ENCODE data around the gene CBARP.

CBARP gene

DNA sequence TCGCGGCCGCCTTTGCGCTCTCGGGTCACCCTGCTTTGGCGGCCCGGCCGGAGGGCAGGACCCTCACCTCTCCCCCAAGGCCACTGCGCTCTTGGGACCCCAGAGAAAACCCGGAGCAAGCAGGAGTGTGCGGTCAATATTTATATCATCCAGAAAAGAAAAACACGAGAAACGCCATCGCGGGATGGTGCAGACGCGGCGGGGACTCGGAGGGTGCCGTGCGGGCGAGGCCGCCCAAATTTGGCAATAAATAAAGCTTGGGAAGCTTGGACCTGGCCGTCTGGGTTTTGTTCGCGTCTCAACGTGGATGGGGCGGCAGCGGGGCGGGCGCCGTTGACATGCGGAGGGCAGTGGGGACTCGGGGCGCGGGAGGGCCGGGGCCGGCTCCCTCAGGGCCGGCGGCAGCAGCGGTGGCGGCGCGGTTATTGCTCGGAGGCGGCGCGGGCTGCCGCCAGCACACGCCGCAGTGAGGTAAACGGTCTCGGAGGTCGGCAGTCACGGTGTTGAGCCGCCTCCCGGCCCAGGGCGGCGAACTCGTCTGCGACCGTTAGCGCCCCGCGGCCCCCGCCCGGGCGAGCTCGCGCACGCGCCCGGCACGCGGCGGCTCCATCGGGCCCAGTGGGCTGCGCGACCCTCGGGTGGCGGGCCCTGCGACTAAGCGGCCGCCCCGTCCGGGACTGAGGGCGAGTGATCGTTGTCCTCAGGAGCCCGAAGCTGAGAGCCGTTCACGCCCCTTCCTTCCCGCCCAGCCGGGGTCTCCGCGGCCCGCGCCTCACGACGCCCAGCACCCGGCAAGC lies 9.4 kb downstream of the CBARP start:
- Histone ChIP-seq H3K36me3 (peaks cover 58% of the 10 kb centered on the region), H3K9me3 (no peaks in the 10 kb centered on the region), H3K9ac (no peak overlapping the region), H3K4me2 (no peak overlapping the region), H3K4me1 (peaks cover 8% of the 10 kb centered on the region; the same call in 1 of the 2 replicates), H3K27me3 (no peaks in the 10 kb centered on the region), H4K20me1 (peaks cover 52% of the 10 kb centered on the region), H3K4me3 (no peak overlapping the region), H3K27ac (no peak overlapping the region)
- TF ChIP-seq Cebpa-rat (IDR thresholded peaks at IDR 0.05) = no peak

DNA sequence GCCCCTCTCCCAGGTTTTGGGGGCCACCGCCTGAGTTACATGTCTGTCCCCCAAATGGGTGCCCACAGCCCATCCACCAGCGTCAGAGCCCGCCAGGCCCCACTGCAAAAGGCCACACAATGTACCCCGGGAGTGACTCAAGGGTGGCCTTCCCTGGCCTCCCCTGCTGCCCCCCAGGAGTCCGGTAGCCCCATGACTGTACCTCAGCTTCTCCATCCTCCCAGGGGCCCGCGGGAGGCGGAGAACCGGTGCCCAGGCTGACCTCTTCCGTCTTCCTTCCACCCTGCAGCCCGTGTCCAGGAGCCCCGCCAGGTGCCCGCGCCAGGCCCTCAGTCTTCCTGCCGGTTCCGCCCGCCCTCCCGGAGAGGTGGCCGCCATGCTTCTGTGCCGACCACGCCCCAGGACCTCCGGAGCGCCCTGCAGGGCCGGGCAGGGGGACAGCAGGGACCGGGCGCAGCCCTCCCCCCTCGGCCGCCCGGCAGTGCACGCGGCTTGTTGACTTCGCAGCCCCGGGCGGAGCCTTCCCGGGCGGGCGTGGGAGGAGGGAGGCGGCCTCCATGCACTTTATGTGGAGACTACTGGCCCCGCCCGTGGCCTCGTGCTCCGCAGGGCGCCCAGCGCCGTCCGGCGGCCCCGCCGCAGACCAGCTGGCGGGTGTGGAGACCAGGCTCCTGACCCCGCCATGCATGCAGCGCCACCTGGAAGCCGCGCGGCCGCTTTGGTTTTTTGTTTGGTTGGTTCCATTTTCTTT lies 10.3 kb downstream of the CBARP start:
- no peaks in the 10 kb centered on the region for H3K27me3 ChIP-seq
- H3K9ac ChIP-seq = no peak overlapping the region
- no peak overlapping the region for H3K27ac ChIP-seq
- peaks cover 67% of the 10 kb centered on the region for H3K36me3 ChIP-seq
- no peaks in the 10 kb centered on the region for H3K9me3 ChIP-seq
- H4K20me1 ChIP-seq = peaks cover 55% of the 10 kb centered on the region
- no peak overlapping the region for H3K4me2 ChIP-seq
- no peak overlapping the region for H3K4me3 ChIP-seq
- peaks cover 14% of the 10 kb centered on the region for H3K4me1 ChIP-seq
- no peak for TF ChIP-seq Cebpa-rat (IDR thresholded peaks at IDR 0.05)

DNA sequence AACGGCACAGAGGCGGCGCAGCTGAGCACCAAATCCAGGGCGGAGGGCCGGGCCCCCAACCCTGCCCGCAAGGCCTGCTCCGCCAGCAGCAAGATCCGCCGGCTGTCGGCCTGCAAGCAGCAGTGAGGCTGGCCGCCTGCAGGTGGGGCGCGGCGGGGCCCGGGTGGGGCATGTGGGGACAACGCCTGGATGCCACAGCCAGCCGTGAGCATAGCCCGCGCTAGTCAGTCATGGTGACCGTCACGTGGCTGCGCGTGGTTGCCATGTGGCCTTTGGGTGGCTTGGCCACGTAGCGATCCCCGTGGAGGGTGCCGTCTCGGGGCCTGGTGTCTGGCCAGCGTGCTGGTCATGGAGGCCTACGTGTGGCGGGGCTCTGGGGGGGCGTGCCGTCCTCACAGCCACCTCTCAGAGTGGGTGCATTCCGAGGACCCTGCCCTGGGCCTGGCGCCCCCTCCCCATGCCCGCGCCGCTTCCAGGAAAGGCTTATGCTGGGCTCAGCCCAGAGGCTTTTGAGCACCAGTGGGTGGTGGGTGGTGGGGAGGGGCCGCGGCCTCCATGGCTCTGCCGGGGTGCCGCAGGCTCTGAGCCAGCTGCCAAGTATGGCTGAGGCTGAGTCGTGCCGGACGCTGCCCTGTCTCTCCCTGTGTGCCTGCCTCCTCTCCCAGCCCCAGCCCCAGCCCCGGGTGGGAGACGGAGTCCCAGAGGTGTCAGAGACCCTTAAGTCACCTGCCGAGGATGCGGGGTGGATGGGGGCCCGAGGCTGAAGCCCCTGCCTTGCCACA lies 11.1 kb downstream of the CBARP start:
- H3K4me1 ChIP-seq = peaks cover 11% of the 10 kb centered on the region
- TF ChIP-seq Cebpa-rat (IDR thresholded peaks at IDR 0.05) = no peak
- H4K20me1 ChIP-seq = peaks cover 62% of the 10 kb centered on the region
- no peak overlapping the region for H3K9ac ChIP-seq
- H3K36me3 ChIP-seq = peaks cover 74% of the 10 kb centered on the region
- no peaks in the 10 kb centered on the region for H3K9me3 ChIP-seq
- no peak overlapping the region for H3K4me2 ChIP-seq
- no peak overlapping the region for H3K4me3 ChIP-seq
- H3K27me3 ChIP-seq = no peaks in the 10 kb centered on the region
- no peak overlapping the region for H3K27ac ChIP-seq

DNA sequence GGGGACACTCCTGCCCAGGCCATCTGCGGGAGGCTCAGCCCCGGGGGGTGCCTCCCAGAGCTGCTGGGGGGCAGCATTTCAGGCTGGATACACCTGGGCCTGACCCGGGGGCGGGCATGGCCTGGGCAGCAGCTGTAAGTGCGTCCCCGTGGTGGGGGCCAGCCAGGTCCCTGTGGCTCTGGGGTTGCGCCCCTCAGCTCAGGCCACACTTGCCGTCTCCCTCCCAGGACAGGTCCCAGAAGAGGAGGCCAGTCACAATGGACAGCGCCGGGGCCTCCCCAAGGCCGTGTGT lies 11.6 kb downstream of the CBARP start:
- H3K4me2 ChIP-seq = no peak overlapping the region
- no peak overlapping the region for H3K9ac ChIP-seq
- peaks cover 11% of the 10 kb centered on the region for H3K4me1 ChIP-seq
- no peaks in the 10 kb centered on the region for H3K9me3 ChIP-seq
- H3K27me3 ChIP-seq = no peaks in the 10 kb centered on the region
- no peak overlapping the region for H3K27ac ChIP-seq
- no peak for TF ChIP-seq Cebpa-rat (IDR thresholded peaks at IDR 0.05)
- peaks cover 68% of the 10 kb centered on the region for H4K20me1 ChIP-seq
- no peak overlapping the region for H3K4me3 ChIP-seq
- H3K36me3 ChIP-seq = peaks cover 80% of the 10 kb centered on the region

DNA sequence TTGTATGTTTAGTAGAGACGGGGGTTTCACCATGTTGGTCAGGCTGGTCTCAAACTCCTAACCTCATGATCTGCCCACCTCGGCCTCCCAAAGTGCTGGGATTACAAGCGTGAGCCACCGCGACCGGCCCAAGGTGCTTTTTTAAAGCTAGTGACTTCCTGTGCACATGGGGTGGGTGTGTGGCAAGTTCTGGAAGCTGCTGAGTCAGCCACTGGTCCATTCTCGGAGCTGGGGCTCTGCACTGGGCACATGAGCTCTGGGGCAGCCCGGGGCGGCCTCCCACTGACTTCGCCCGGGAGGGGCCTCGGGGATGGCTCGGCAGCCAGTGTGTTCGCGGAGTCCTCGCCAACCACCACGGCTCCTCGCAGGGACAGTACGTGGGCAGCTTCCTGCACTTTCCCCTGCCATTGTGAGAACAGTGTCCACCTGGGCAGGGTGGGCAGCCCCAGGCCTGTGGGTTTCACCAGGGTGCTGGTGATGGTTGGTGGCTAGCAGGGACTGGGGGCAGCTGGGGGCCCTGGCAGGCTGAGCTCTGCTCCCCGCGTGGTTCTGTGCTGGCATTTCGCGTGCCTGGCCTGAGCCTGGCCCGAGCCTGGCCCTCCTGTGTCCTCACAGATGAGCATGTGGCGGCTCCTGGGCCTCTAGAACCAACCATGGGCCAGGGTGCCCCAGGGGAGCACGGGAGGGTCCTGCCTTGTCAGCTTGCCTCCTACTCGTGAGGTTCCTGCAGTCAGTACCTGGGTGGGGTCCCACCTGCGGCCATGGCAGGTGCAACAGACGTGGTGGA lies 12.2 kb downstream of the CBARP start:
- peaks cover 85% of the 10 kb centered on the region for H3K36me3 ChIP-seq

DNA sequence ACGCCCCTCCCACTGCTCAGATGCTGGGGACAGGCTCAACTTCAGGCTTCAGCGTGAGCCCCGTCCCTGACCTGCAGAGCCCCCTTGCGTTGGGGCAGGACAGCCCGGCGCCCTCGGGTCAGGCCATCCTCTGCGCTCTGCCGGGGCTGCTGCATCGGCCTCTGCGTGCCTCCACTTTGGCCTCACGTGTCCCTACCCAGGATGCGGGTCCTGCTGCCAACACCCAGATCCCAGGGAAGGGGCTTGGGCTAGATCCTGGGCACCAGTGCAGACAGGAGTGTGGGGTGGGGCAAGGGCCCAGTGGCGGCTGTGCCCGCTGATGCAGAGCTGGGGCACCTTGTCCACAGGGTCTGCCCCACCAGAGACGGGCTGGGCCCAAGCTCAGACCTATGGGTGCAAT lies 13.0 kb downstream of the CBARP start:
- TF ChIP-seq Cebpa-rat (IDR thresholded peaks at IDR 0.05) = no peak
- Histone ChIP-seq H3K27me3 (no peaks in the 10 kb centered on the region), H4K20me1 (peaks cover 81% of the 10 kb centered on the region), H3K4me1 (peaks cover 11% of the 10 kb centered on the region), H3K4me3 (no peak overlapping the region), H3K36me3 (peaks cover 93% of the 10 kb centered on the region), H3K4me2 (no peak overlapping the region), H3K9ac (peak overlapping the region; percentile 45; the same call in 1 of the 2 replicates), H3K27ac (no peak overlapping the region), H3K9me3 (no peaks in the 10 kb centered on the region)

More for the DNA sequence above, 12.2 kb downstream of the CBARP start:
- no peak overlapping the region for H3K4me3 ChIP-seq
- peaks cover 11% of the 10 kb centered on the region for H3K4me1 ChIP-seq
- H3K27ac ChIP-seq = no peak overlapping the region
- no peak overlapping the region for H3K9ac ChIP-seq
- H3K4me2 ChIP-seq = no peak overlapping the region
- no peaks in the 10 kb centered on the region for H3K9me3 ChIP-seq
- peaks cover 73% of the 10 kb centered on the region for H4K20me1 ChIP-seq
- no peaks in the 10 kb centered on the region for H3K27me3 ChIP-seq
- TF ChIP-seq Cebpa-rat (IDR thresholded peaks at IDR 0.05) = no peak

DNA sequence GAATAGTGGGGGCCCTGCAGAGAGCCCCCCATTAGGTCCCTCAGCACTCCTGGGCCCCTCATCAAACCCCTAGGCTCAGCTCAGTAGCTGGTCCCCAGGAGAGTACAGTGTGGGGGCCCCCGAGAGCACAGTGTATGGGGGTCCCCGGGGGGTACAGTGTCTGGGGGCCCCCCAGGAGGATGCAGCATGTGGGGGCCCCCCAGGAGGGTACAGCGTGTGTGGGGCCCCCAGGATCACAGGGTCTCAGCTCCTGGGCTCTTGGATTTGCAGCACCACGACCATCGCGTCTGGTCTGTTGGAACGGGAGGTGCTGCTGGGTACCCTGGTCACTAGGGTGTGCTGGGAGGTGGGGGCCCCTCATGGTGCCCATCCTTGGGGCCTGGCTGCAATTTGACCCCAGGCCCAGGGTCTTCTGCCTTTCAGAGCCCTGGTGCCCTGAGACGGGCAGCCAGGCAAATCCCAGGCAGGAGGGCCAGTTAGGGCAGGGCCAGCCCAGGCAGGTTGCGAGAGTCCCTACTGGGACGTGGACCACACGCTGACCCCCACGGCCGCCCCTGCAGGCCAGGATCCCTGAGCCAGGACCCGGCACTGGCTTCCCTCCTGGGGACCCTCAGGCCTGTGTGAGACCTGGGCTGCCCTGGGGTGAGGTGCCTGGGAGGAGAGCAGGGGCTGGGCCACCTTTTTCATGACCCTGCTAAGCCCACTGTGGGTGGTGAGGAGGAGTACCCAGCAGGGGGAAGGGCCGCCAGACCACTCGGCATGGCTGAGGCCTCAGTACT lies 13.6 kb downstream of the CBARP start:
- H3K36me3 ChIP-seq = peaks cover 98% of the 10 kb centered on the region
- H3K4me2 ChIP-seq = no peak overlapping the region

DNA sequence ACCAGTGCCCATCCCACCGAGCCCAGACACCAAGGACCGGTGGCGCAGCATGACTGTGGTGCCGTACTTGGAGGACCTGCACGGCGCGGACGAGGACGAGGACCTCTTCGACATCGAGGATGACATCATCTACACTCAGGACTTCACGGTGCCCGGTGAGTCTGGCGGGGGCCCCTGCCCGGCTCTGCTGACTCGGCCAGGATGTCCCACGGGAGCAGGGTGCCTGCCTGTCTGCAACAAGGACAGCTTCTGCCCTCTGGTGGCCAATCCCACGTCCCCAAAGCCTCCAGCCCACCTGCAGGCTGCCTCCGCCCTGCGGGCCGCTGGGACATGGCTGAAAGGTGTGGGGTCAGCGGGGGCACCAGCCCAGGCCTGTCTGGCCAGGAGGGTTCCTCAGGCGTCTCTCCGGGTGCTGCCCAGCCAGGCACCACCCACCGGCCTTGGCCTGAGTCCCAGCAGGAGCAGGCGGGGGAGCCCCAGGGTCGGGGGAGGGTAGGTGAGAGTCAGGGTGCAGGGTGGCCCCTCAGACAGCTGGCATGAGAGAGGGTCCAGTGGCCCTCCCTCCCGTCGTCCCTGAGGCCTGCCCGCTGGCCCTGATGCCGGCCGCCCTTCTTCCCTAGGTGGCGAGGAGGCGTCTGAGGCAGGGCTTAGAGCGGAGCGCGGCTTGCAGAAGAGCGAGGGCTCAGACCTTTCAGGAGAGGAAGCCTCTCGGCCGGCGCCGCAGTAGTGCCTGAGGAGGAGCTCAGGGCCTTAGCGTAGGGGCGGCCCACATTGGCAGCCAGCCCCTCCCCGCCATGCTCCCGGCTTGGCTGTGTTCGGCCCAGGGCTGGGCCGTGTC lies 14.6 kb downstream of the CBARP start:
- Histone ChIP-seq H3K36me3 (peaks cover 97% of the 10 kb centered on the region), H3K4me1 (peaks cover 18% of the 10 kb centered on the region), H3K27me3 (no peaks in the 10 kb centered on the region), H3K9ac (no peak overlapping the region), H3K4me2 (0 out of 2 replicates have a peak overlapping the region, but pooled peaks have one; percentile 14), H3K4me3 (no peak overlapping the region), H3K27ac (no peak overlapping the region), H3K9me3 (no peaks in the 10 kb centered on the region), H4K20me1 (peaks cover 96% of the 10 kb centered on the region)
- no peak for TF ChIP-seq Cebpa-rat (IDR thresholded peaks at IDR 0.05)

More for the DNA sequence above, 13.6 kb downstream of the CBARP start:
- Histone ChIP-seq H3K9ac (peak overlapping the region; percentile 45; the same call in 1 of the 2 replicates), H3K4me3 (no peak overlapping the region), H4K20me1 (peaks cover 86% of the 10 kb centered on the region), H3K27me3 (no peaks in the 10 kb centered on the region), H3K9me3 (no peaks in the 10 kb centered on the region), H3K4me1 (peaks cover 11% of the 10 kb centered on the region), H3K27ac (no peak overlapping the region)
- TF ChIP-seq Cebpa-rat (IDR thresholded peaks at IDR 0.05) = no peak
